ENCODE measurements around the gene AMPD1.

DNA sequence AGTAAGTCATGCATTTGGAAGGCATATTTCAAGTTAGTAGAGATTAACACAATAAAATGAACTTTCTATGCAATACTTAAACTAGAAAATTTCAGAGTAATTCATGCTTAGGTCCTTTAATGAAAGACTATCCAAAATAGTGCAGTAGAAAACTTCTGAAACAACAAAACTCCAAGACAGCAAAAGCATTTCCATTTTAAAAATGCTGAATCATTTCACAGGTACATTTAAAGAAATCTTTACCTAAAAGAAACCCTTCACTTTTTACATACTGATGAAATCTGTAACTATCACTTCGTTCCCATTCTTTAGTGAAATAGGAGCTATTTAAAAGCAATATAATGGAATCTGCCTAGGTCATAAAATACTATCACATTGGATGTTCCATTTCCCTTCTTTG lies 45.0 kb upstream of the AMPD1 start:
- TF ChIP-seq, protein P1, sequence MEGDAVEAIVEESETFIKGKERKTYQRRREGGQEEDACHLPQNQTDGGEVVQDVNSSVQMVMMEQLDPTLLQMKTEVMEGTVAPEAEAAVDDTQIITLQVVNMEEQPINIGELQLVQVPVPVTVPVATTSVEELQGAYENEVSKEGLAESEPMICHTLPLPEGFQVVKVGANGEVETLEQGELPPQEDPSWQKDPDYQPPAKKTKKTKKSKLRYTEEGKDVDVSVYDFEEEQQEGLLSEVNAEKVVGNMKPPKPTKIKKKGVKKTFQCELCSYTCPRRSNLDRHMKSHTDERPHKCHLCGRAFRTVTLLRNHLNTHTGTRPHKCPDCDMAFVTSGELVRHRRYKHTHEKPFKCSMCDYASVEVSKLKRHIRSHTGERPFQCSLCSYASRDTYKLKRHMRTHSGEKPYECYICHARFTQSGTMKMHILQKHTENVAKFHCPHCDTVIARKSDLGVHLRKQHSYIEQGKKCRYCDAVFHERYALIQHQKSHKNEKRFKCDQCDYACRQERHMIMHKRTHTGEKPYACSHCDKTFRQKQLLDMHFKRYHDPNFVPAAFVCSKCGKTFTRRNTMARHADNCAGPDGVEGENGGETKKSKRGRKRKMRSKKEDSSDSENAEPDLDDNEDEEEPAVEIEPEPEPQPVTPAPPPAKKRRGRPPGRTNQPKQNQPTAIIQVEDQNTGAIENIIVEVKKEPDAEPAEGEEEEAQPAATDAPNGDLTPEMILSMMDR (IDR thresholded peaks at IDR 0.05), result no peak
- TF ChIP-seq POLR2A (IDR thresholded peaks at IDR 0.05), result no peak
